Measurements from ENCODE around the gene MAN2B1. TPM values are rescaled to one million over a fixed set of nuclear protein-coding genes. Genes with fewer than 3 reads are reported as not detected.
"Not testable (repeated sequence)": the region's sequence is repeated elsewhere in the genome, so short reads cannot be mapped to it uniquely, and the experiment has no call there.

The MAN2B1 gene
- total RNA-seq, 1 donor from 2014 or later: 29.0 TPM

DNA sequence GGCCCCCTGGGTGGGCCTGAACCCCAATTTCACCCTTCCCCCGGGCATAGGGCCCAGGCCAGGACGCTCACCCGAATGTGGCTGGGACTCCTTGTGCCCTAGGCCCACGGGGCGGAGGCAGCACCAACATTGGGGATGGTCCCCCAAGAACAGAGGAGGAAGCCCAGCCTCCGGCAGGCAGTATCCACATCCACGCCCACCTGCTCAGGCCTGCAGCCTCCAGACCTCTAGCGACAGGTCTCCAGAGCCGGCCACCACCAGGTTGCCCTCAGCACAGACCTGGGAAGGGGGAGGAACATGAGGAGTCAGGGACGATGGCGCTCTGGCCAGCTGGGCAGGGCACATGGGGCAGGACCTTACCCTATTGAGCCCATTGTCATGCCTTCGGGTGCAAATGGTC lies 22.5 kb upstream of the MAN2B1 start:
- no peak for ATAC-seq

DNA sequence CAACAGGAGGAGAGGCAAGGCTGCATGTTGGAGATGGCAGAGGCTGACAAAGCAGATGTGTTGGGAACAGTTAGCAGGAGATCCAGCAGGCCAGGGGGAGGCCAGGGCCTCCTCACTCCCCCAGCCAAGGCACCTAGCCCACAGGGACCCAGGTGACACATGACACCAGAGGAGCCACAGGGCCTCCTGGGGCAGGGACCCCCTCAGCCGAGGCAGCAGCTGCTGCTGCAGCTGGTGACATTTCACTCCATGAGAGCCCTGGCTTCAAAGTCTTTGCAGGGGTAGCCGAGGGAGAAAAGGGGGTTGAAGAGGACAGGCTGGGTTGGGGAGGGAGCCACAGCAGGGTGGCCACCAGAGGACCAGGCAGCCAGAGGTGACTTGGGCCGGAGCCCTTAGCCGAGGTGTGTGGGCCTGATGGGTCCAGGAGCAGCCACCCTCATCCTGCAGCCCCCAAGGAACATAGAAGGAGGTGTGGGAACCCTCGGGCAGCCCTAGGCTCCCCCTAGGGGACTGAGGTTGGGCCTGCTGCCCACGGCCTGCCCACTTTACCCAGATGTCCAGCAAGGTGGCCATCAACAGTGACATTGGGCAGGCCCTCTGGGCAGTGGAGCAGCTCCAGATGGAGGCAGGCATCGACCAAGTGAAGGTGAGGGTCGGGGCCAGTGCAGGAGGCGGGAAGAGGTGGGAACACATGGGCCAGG lies 21.1 kb upstream of the MAN2B1 start, which contains the start of gene GNG14:
GNG14 (plus strand) TSS at position 503 of the 701 bp plus-strand sequence; CDS start at position 554, 51 bp downstream.
- ATAC-seq: no peak

DNA sequence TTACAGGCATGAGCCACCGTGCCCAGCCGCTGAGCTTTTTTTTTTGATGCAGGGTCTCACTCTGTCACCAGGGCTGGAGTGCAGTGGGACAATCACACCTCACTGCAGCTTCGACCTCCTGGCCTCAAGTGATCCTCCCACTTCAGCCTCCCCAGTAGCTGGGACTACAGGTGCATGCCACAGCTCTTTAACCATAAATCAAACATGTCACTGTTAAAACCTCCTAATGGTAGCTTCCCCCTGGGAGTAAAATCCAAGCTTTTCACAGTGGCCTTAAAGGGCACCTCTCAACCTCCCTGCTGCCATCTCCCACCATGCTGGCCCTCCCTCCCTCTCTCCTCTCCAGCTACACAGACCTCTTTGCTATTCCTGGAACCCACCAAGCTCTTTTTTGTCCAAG lies 19.3 kb upstream of the MAN2B1 start:
- ATAC-seq: no peak

- ATAC-seq: peak; percentile 85
Observed at GRCh38 chr19:12681074-12681987, 14.8 kb upstream of the MAN2B1 start, which contains the start of gene DHPS. Gene DHPS, minus strand, starts transcription at chr19:12681880. Its CDS starts 114 bp downstream, at chr19:12681766.

GRCh38 chr19:12680034-12680433 lies 13.5 kb upstream of the MAN2B1 start:
- no peak for ATAC-seq

DNA sequence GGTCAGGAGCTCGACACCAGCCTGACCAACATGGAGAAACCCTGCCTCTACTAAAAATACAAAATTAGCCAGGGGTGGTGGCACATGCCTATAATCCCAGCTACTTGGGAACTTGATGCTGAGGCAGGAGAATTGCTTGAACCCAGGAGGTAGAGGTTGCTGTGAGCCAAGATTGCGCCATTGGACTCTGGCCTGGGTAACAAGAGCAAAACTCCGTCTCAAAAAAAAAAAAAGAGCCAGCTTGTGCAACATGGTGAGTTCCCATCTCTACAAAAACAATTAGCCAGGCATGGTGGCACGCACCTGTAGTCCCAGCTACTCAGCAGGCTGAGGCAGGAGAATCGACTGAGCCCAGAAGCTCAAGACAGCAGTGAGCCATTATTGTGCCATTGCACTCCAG lies 11.5 kb upstream of the MAN2B1 start:
- ATAC-seq: not testable (repeated sequence)

DNA sequence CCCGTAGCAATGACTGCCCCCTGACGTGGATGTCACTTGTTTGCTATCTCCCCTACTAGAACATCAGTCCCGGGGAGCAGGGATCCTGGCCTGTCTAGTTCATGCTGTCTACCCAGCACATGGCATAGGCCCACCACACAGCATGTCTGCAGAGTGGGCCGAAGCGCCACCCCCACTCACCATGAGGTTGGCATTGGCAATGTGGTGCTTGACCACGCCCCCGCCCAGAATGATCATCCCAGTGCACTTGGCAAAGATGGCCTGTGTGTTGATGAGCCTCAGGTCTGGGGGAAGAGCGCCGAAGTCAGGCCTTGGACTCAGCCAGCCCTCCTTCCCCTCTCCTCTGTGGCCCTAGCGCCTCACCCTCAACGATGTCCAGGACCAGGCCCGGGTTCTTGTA lies 10.4 kb upstream of the MAN2B1 start:
- ATAC-seq: no peak

GRCh38 chr19:12676384-12676792 lies 9.8 kb upstream of the MAN2B1 start:
- ATAC-seq: peak; percentile 53

DNA sequence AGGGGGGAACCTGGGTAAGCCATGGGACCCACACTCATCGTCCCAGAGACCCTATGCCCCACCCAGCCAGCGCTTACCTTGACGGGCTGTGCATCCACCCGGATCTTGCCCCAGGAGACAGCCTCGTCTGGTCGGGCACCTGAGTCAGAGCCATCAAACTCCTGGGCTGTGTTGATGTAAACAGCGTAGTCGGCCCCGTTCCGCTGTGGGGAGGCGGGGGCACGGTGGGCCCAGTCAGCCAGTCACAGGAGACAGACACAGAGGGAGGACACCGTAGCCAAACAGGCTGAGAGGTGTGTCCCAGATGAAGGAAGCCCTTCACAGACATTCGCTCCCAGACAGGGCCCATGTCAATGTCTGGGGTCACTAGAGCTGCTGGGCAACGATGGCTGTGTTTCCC lies 9.4 kb upstream of the MAN2B1 start:
- ATAC-seq: no peak

DNA sequence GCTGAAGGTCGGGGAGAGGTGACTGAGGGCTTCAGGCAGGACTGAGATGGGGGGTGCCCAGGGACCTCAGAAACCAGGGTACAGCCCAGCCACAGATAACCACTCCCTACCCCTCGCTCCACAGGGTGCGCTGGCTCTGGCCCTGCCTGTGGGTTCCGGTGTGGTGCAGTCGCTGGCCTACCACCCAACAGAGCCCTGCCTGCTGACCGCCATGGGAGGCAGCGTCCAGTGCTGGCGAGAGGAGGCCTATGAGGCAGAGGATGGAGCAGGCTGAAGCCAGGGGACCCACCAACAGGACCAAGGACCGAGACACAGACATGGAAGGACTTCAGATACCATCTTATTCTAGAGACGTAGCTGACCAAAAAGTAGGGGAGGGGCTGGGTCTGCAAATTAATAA lies 8.9 kb upstream of the MAN2B1 start:
- no peak for ATAC-seq

- ATAC-seq: no peak
Observed at GRCh38 chr19:12672744-12673143, 6.2 kb upstream of the MAN2B1 start.

GRCh38 chr19:12670159-12670928 lies 3.8 kb upstream of the MAN2B1 start:
- no peak for ATAC-seq

GRCh38 chr19:12669270-12670158 lies 3.0 kb upstream of the MAN2B1 start:
- peak; percentile 46 for ATAC-seq

DNA sequence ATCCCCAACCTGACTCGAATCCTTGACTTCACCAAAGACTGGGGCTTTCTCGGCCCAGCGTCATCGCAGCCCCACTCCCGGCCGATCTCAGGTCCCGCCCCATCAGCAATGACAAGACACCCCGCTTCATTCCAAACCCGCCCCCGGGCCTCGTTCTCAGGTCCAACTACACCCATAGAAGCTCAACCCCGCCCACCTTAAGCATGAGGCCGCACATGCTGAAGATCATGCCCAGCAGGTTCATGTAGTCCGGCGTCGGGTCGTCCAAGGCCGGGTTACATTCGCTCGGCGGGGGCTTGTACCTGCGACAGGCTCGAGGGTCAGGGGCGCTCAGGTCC lies 2.4 kb upstream of the MAN2B1 start:
- peak; percentile 34 for ATAC-seq

DNA sequence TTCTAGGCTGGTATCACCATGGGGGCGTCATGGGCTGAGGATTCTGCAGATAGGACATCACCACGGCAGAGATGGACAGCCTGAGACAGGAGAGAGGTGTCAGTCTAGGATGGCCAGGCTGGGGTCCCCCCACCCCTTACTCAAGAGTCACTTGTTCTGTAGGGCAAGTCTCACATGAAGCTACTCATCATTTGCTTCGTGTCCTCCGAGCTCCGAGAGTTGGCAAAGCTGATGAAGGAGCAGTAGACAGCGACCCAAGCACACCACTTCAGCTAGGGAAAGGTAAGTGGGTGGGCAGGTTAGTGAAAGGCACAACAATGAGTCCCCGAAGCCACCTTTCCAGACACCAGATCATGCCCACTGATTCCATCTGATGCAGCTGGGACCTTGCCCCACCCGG lies 1.8 kb upstream of the MAN2B1 start:
- ATAC-seq: no peak

DNA sequence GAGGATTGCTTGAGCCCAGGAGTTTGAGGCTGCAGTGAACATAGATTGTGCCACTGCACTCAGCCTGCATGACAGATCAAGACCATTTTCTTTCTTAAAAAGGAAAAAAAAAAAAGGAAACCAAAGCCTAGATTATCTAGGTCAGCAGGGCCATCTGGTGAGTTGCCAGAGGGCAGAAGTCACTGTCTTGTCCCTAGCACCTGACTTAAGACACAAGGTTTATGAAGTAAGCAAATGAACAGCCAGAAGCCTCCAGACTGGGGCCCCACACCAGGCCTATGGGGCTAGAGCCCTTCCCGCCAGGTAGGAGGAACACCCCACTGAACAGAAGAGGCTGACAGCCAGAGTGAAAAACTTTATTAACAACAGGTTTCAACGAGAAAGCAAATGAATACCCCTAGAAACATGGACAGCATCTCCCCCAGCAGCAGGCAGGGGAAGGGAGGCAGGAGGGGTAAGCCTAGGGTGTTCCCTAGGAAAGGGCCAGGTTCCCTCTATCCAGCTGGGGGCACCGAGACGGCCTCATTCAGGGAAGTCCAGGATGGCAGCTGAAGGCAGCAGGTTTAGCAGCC lies 1.3 kb upstream of the MAN2B1 start:
- no peak for ATAC-seq

GRCh38 chr19:12665671-12666264 lies 774 bp downstream of the MAN2B1 start:
- peak; percentile 4 for ATAC-seq

- no peak for ATAC-seq
Observed at GRCh38 chr19:12665281-12665573, 1.3 kb downstream of the MAN2B1 start.

DNA sequence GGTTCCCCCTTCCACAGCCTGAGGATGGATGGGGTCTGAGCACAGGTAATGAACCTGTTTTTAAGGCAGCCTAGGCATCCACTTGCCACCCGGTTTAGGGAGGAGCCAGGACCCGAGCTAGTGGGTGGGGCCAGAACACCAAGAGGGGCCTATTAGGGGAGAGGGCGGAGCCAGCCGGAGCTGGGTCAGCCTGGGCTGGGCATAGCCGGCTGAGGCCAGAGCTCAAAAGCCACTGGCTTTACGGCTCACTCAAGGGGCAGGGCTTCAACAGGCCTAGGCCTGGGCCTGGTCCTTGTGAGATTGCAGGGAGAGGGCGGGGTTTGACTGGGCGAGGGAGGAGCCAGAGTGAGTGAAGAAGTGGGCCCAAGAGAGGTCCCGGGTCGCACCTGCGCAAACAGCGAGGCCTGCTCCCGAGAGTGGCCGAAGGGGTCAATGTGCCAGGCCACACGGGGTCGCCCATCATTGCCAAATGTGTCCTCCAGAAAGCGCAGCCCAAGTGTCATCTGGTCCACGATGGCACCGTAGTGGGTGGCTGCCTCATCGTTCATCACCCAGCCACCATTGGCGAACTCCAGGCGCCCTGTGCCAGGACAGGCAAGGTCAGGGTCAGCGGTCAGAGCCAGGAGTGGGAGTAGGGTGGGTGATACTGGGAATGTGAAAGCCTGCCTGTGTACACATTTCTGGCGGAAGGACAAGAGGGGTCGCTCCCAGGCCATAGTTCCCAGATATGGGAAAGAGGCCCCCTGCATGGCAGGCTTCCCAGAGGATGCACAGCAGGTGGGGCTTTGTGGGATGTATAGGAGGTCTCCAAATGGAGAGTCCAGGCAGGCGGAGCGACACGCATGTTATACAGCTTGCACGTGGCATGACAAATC lies 1.9 kb downstream of the MAN2B1 start:
- ATAC-seq: no peak

DNA sequence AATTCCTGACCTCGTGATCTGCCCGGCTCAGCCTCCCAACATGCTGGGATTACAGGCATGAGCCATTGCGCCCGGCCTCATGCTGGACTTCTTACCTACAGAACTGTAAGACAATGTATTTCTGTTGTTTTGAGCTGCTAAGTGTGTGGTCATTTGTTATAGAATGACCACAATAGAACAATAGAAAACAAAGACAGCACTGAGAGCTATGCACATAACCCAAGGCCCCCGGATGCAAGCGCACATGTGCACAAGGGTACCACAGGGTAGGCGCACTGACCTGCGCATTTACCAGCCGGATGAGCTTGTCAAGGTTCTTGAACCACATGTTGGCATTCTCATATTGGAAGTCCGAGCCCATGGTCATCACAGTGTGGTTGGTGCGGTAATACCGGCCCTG lies 5.6 kb downstream of the MAN2B1 start:
- ATAC-seq: no peak

Data from esophagus mucosa (tissue), 1 donor.